Germinal center (tissue), 1 donor: ENCODE data around the gene GCK.
"Not testable (repeated sequence)": the region's sequence is repeated elsewhere in the genome, so short reads cannot be mapped to it uniquely, and the experiment has no call there.

Experiments
- DNase-seq: peaks from one replicate; pipeline ENCODE4 v3.0.0; 2012; ENCODE audit warnings: mixed read lengths, low spot score

The GCK gene

GRCh38 chr7:44141221-44141850 lies 47.9 kb downstream of the GCK start, which contains the start of gene MYL7:
Gene MYL7, minus strand, starts transcription at chr7:44141332. Its CDS starts 27 bp downstream, at chr7:44141305.
- DNase-seq = no peak

DNA sequence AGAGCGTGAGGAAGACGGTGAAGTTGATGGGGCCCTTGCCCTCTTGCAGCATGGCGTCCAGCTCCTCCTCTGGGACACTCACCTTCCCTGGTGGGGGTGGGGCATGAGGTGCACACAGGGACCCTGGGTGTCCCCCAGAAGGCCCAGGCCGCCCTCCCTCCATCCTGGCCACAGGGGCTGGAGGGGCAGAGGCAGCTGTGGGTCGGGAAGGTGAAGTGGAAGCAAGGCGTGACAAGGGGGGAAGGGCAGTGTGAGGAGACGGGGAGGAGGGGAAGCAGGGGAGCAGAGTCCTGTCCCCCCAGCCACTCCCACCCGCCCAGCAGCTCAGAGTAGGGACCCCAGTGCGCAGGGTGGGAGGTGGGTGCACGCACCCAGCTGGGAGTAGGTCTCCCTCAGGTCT lies 48.9 kb downstream of the GCK start:
- no peak for DNase-seq

DNA sequence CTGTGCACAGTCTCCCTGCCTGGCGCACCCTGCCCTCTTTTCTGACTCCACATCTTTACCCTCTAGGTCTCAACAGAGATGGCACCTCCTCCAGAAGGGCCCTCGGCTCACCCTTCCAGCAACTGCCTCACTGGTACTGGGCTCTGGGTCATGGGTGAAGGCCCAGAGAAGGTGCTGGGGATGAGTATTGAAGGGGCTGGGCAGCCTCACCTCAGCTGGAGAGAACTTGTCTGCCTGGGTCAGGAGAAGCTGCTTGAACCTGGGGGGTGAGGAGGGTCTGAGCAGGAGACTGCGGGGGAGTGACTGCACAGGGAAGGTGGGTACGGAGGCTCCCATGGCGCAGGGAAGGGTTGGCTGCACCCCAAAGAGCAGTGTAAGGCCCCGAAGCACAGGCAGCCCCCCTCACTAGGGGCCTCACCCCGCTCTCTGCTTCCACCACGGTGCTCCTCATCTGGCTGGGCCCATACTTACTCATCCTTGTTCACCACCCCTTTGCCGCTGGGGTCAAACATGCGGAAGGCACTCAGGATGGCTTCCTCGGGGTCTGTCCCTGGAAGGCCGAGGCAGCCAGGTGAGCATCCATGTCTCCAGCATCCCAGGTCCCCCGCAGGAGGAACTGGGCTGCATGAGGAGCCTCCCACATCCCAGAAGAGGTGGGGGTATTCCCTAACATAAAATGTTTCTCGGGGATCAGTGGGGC lies 49.8 kb downstream of the GCK start:
- DNase-seq = no peak

GRCh38 chr7:44138698-44139097 lies 50.5 kb downstream of the GCK start:
- DNase-seq = no peak

GRCh38 chr7:44136731-44137130 lies 52.5 kb downstream of the GCK start:
- DNase-seq = no peak

- DNase-seq = no peak
Measured at GRCh38 chr7:44134943-44135628, 54.2 kb downstream of the GCK start.

DNA sequence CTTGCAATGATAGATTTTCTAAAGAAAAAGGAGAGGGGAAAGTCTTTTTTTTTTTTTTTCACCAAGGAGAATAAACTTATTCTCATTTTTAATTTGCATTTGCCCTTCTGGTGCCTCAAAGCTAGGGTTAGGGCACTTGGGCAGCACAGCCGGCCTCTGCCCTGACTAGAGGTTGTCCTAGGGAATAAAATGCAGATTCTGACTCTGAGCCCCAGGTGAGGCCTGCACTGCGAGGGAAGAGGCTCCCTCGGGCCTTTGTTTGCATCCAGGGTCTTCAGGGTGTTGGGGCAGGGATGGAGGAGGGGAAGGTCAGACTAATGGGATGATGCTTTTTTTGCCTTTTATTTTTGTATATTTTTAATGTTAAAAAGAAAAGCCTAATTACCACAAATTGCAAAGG lies 55.9 kb downstream of the GCK start:
- no peak for DNase-seq

GRCh38 chr7:44132039-44132438 lies 57.2 kb downstream of the GCK start:
- no peak for DNase-seq

- no peak for DNase-seq
Measured at GRCh38 chr7:44131173-44132029, 57.8 kb downstream of the GCK start.

GRCh38 chr7:44128721-44129582 lies 60.3 kb downstream of the GCK start:
- no peak for DNase-seq

- no peak for DNase-seq
Measured at GRCh38 chr7:44127161-44127560, 62.1 kb downstream of the GCK start.

GRCh38 chr7:44126574-44126973 lies 62.7 kb downstream of the GCK start:
- DNase-seq = not testable (repeated sequence)

DNA sequence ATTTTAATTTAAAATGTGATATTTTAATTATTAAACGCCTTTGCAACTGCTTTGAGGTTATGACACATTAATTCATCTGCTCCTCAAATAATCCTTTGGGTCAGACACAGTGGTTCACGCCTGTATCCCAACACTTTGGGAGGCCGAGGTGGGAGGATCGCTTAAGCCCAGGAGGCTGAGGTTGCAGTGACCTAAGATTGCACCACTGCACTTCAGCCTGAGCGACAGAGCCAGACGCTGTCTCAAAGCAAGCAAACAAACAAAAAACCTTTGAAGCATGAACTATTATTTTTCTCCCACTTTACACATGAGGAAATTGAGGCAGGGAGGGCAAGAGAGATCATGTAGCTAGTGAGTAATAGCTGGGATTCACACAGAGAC lies 64.4 kb downstream of the GCK start:
- DNase-seq = no peak

GRCh38 chr7:44123190-44124003 lies 65.8 kb downstream of the GCK start, which contains the start of gene POLD2:
Gene POLD2, minus strand, starts transcription at chr7:44123548. Its CDS starts 1,495 bp downstream, at chr7:44122053.
- peak; percentile 100 for DNase-seq

GRCh38 chr7:44122529-44122928 lies 66.7 kb downstream of the GCK start:
- DNase-seq = no peak

DNA sequence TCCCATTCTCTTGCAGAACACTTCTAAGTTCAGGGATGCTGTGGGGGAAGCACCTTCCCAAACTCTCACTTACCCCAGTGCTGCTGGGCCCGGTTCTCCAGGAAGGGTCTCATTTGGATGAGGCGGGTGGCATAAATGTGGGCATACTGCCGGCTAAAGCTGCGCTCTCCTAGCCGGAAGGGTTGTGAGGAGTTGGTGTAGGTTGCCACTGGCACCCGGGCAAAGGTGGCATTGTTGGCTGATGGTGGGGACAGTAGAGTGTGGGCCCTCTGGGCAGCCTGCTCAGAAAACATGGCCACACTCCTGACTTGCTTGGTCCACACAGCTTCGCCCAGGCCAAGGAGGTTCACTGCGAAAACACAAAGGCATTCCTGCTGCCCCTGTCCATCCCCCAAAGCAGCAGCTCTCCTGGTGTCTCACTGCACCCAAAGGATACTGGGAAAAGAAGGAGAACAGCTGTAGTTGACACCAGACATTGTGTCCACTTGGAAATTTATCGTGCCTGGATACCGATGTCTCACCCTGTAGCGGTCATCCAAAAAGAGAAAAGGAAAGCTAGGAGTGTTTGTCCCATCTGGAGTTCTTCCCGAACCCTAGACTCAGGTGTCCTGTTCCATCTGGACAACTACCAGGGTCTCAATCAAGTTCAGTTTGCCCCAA lies 67.3 kb downstream of the GCK start:
- no peak for DNase-seq

- no peak for DNase-seq
Measured at GRCh38 chr7:44120395-44120794, 68.8 kb downstream of the GCK start.

GRCh38 chr7:44119829-44120380 lies 69.3 kb downstream of the GCK start:
- no peak for DNase-seq

- DNase-seq = no peak
Measured at GRCh38 chr7:44117801-44118429, 71.3 kb downstream of the GCK start.
